HG03378 (cell line): Measurements from ENCODE around the gene KDM4B.

Experiments used
- ATAC-seq: cut with Tn5 transposase; IDR thresholded peaks from one replicate; pipeline ENCODE4 v1.9.1; 2021; ENCODE audit warnings: mild to moderate bottlenecking, moderate library complexity; ENCODE audit not compliant: unreplicated experiment

KDM4B gene

GRCh38 chr19:5132206-5132560 lies 163.3 kb downstream of the KDM4B start:
- ATAC-seq: no peak

- ATAC-seq: no peak
These were observed 164.1 kb downstream of the KDM4B start for GRCh38 chr19:5132698-5133651.

- ATAC-seq: no peak
These were observed 165.2 kb downstream of the KDM4B start for GRCh38 chr19:5133986-5134595.

GRCh38 chr19:5134691-5135090 lies 165.8 kb downstream of the KDM4B start:
- no peak for ATAC-seq

- ATAC-seq: no peak
These were observed 167.4 kb downstream of the KDM4B start for GRCh38 chr19:5136073-5136855.

- no peak for ATAC-seq
These were observed 168.2 kb downstream of the KDM4B start for GRCh38 chr19:5137114-5137513.

GRCh38 chr19:5137571-5138124 lies 168.7 kb downstream of the KDM4B start:
- ATAC-seq: no peak

- no peak for ATAC-seq
These were observed 170.0 kb downstream of the KDM4B start for GRCh38 chr19:5138606-5139582.

- no peak for ATAC-seq
These were observed 170.8 kb downstream of the KDM4B start for GRCh38 chr19:5139583-5140325.

- ATAC-seq: no peak
These were observed 172.4 kb downstream of the KDM4B start for GRCh38 chr19:5141129-5141849.

GRCh38 chr19:5141850-5142724 lies 173.2 kb downstream of the KDM4B start:
- no peak for ATAC-seq

GRCh38 chr19:5142725-5143097 lies 173.8 kb downstream of the KDM4B start:
- ATAC-seq: no peak

GRCh38 chr19:5143471-5144411 lies 174.8 kb downstream of the KDM4B start:
- ATAC-seq: no peak

GRCh38 chr19:5144545-5145179 lies 175.7 kb downstream of the KDM4B start:
- ATAC-seq: no peak

GRCh38 chr19:5145521-5146511 lies 176.9 kb downstream of the KDM4B start:
- no peak for ATAC-seq
